Lower lobe of right lung (tissue), 2 donors: ENCODE results near the gene FAM83E. TPM values are rescaled to one million over a fixed set of nuclear protein-coding genes. Genes with fewer than 3 reads are reported as not detected.

ENCODE experiments used
- ATAC-seq, 2 donors: fragments of 200-7000 bp; cut with Tn5 transposase; one replicate each; pipeline ENCODE4 v1.9.1; 2020 to 2022; ENCODE audit warnings: mild to moderate bottlenecking in 2 of 2, moderate library complexity in 2 of 2
- DNase-seq: peaks from one replicate; pipeline ENCODE4 v3.0.0-alpha.2; 2020
- H3K27ac ChIP-seq: fragments of 200-600 bp; one replicate; pipeline ENCODE4 v1.8.0; 2022
- H3K27me3 ChIP-seq: fragments of 200-600 bp; one replicate; pipeline ENCODE4 v1.8.0; 2022; ENCODE audit warnings: low read depth
- H3K36me3 ChIP-seq: fragments of 200-600 bp; one replicate; pipeline ENCODE4 v1.8.0; 2022; ENCODE audit warnings: mild to moderate bottlenecking
- H3K4me1 ChIP-seq: fragments of 200-600 bp; one replicate; pipeline ENCODE4 v1.8.0; 2022
- H3K4me3 ChIP-seq: fragments of 200-600 bp; one replicate; pipeline ENCODE4 v1.8.0; 2022; ENCODE audit warnings: mild to moderate bottlenecking
- H3K9me3 ChIP-seq: fragments of 200-600 bp; one replicate; pipeline ENCODE4 v1.8.0; 2022
- intact Hi-C: fragments of 100-400 bp; cut with DNase I; formaldehyde crosslinking; loops from one replicate; pipeline ENCODE4 v1.11.0; 2022
- total RNA-seq: library from RNA; stranded (reverse); fragmentation: NEBNext Ultra II Directional; extraction: Animal tissue kit (Norgen Biotek cat#: 25700); gene quantifications from one replicate; pipeline ENCODE4 v1.2.1, GENCODE V29; 2021
- TF ChIP-seq, protein P1 (sequence below): fragments of 200-600 bp; IDR thresholded peaks from one replicate; pipeline ENCODE4 v1.8.0; 2022; ENCODE audit warnings: antibody characterized with exemption, mild to moderate bottlenecking
- donor health status: DM: no; HTN: yes; CAD: no; lungs with severe emphysema.

The FAM83E gene
- total RNA-seq, 1 donor from 2014 or later, result 34.1 TPM

DNA sequence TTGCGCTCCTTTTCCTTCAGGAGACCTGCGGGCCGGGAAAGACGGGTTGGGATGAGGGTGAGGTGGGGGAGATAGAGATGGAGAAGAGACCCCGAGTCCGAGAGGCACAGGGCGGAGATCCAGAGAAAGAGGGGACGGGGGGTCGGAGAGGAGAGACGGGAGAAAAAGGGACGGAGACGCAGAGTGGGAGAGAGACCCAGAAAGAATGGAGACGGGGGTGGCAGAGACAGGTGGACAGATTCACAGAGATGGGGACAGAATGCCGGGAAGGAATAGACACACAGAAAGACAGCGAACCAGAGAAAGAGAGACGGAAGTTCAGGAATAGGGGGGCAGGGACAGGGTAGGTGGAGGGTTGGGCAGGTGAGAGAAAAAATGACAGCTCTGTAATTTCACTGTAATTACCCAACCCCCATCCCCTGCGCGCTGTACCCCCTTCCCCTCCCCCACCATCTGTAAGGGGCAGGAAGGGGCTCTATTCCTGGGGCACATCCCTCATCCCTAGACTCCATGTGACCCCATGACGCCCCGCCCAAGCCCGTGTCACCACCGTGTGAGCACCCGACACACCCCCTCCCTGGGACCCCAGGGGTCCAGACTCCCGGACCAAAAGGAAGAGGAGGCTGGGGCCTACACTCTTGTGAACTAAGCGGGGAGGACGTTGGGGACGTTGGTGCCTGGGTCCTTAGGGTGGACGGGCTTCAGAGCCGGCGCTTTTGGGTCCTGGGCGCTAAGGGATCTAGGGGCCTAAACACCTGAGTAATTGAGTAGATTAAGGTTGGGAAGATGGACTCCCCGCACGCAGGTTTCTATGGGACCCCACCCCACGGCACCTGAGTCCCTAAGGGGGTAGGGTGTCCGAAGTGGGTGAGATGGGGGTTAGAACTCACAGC, 21.3 kb upstream of the FAM83E start:
- H3K4me3 ChIP-seq, result peak overlapping the region; percentile 84
- H3K4me1 ChIP-seq, result peaks cover 59% of the 10 kb centered on the region
- peak overlapping the region; percentile 96 for H3K27ac ChIP-seq
- H3K36me3 ChIP-seq, result peaks cover 22% of the 10 kb centered on the region
- no peaks in the 10 kb centered on the region for H3K9me3 ChIP-seq
- ATAC-seq, result no peak
- TF ChIP-seq, protein P1, sequence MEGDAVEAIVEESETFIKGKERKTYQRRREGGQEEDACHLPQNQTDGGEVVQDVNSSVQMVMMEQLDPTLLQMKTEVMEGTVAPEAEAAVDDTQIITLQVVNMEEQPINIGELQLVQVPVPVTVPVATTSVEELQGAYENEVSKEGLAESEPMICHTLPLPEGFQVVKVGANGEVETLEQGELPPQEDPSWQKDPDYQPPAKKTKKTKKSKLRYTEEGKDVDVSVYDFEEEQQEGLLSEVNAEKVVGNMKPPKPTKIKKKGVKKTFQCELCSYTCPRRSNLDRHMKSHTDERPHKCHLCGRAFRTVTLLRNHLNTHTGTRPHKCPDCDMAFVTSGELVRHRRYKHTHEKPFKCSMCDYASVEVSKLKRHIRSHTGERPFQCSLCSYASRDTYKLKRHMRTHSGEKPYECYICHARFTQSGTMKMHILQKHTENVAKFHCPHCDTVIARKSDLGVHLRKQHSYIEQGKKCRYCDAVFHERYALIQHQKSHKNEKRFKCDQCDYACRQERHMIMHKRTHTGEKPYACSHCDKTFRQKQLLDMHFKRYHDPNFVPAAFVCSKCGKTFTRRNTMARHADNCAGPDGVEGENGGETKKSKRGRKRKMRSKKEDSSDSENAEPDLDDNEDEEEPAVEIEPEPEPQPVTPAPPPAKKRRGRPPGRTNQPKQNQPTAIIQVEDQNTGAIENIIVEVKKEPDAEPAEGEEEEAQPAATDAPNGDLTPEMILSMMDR, result no peak
- intact Hi-C loops, result no loop called here
- no peaks in the 10 kb centered on the region for H3K27me3 ChIP-seq
- DNase-seq, result no peak

DNA sequence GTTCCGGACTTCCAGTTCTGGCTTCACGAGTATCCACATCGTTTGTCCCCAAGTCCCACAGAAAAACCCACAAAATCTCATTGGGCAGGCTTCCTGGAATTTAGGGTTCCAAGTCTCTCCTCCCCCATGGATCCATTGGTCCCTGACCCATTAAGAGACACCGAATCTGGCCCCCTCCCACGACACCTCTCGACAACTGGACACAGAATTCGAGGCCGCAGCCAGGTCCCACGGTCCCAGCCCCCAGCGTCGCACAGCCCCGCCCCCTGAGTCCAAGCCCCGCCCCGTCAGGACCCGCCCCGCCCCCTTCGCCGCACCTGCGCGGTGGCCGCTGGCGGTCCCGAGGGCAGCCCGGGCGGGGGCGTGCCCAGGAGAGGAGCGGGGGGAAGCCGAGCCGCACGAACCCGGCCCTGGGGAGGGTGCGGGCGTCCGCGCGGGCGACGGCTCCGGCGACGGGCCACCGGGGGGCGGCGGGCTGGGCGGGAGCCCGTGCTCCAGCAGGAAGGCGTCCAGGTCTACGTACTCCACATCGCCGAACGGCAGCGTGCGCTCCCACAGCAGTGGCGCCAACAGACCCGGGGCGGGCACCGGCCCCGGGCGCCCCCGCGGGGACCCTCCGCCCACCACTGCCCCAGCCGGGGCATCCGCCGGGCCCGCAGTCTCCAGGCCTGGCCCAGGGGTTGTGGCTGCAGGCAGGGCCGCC, 20.5 kb upstream of the FAM83E start:
- intact Hi-C loops, result no loop called here
- DNase-seq (peak; percentile 78), ATAC-seq (peak; percentile 66 to 67)
- H3K27ac ChIP-seq, result peak overlapping the region; percentile 96
- TF ChIP-seq, protein P1, result no peak
- no peaks in the 10 kb centered on the region for H3K9me3 ChIP-seq
- H3K36me3 ChIP-seq, result peaks cover 30% of the 10 kb centered on the region
- H3K27me3 ChIP-seq, result no peaks in the 10 kb centered on the region
- H3K4me1 ChIP-seq, result peaks cover 67% of the 10 kb centered on the region
- H3K4me3 ChIP-seq, result peak overlapping the region; percentile 84

DNA sequence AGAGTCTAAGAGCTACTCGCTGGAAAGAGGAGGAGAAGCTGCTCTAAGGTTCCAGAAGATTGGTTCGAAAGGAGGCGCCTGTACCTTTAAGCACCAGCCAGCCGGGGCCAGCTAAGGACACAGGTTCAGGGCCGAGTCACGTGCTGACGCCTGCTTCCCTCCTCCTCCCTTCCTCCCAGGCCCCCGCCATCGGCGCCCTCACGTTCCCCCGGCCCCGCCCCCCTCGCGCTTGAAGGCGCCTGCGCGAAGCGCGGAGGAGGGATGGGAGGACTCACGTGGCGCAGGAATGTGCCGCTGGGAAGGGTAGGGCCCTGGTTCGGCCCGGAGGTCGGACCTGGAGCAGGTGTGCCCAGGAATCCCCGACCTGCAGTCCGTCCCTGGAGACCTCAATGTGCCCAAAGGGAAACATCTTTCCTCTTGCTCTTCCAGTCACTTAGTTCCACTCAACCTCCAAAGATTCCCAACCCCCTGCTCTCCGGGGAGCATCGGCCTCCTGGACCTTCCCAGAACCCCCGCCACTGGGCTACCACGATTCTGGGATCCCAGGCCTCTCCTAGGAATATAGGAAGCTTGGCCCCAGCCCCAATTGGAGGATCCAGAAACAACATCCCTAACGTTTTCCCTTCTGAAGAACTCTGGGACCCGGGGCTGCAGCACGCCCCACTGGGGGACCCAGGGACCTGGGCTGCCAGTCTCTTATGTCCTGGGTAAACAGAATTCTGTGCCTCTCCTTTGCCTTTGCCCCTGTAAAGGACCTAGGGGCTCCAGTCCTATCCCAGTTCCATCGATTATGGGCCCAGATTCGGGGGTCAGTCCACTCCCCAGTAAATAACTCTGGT, 19.8 kb upstream of the FAM83E start:
- no peaks in the 10 kb centered on the region for H3K27me3 ChIP-seq
- TF ChIP-seq, protein P1, result no peak
- intact Hi-C loops, result no loop called here
- no peaks in the 10 kb centered on the region for H3K9me3 ChIP-seq
- DNase-seq (peak; percentile 98), ATAC-seq (peak; percentile 68 to 74)
- H3K4me3 ChIP-seq, result peak overlapping the region; percentile 84
- H3K36me3 ChIP-seq, result peaks cover 37% of the 10 kb centered on the region
- H3K27ac ChIP-seq, result peak overlapping the region; percentile 96
- peaks cover 75% of the 10 kb centered on the region for H3K4me1 ChIP-seq

DNA sequence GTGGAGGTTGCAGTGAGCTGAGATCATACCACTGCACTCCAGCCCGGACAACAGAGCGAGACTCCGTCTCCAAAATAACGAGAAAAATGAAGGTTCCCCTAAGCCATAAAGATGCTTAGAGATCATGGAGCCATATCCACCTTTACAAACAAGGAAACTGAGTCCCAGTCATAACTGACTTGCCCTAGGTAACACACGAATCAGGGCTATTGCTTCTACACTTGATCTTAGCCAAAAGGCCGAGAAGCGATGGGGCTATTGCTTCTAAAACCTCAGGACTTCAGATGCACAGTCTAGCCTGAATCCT, 19.1 kb upstream of the FAM83E start:
- no peak for DNase-seq
- TF ChIP-seq, protein P1, result no peak
- Histone ChIP-seq H3K4me3 (peak overlapping the region; percentile 84), H3K27ac (peak overlapping the region; percentile 96), H3K9me3 (no peaks in the 10 kb centered on the region), H3K27me3 (no peaks in the 10 kb centered on the region), H3K36me3 (peaks cover 41% of the 10 kb centered on the region), H3K4me1 (peaks cover 80% of the 10 kb centered on the region)
- no peak for ATAC-seq
- intact Hi-C loops, result no loop called here
